GM23338 (cell line): ENCODE data around the gene GRM6. TPM values are rescaled to one million over a fixed set of nuclear protein-coding genes. Genes with fewer than 3 reads are reported as not detected.

Source experiments
- ATAC-seq: fragments of 200-7000 bp; cut with Tn5 transposase; 3 replicates; pipeline ENCODE4 v1.9.1; 2020
- DNase-seq: peaks from one replicate; pipeline ENCODE4 v3.0.0-alpha.2; 2015; ENCODE audit warnings: low spot score
- H2AFZ ChIP-seq: fragments of 200-600 bp; sonication (generic); 2 replicates; pipeline ENCODE4 v1.8.0; 2016; ENCODE audit warnings: antibody characterized with exemption, mild to moderate bottlenecking, moderate library complexity
- H3F3A ChIP-seq: fragments of 200-600 bp; sonication (generic); replicated peaks from 2 replicates; pipeline ENCODE4 v1.8.0; 2017; ENCODE audit warnings: antibody characterized with exemption, mixed run types, low read depth
- H3K27ac ChIP-seq: fragments of 200-600 bp; sonication (generic); 2 replicates; pipeline ENCODE4 v1.6.1; 2016; ENCODE audit warnings: low read depth
- H3K27me3 ChIP-seq: fragments of 200-600 bp; sonication (generic); 2 replicates; pipeline ENCODE4 v1.8.0; 2016; ENCODE audit warnings: mild to moderate bottlenecking, mixed run types, moderate library complexity; ENCODE audit not compliant: insufficient read depth
- H3K36me3 ChIP-seq: fragments of 200-600 bp; sonication (generic); 2 replicates; pipeline ENCODE4 v1.8.0; 2016; ENCODE audit warnings: mild to moderate bottlenecking; ENCODE audit not compliant: insufficient read depth
- H3K4me1 ChIP-seq: fragments of 200-600 bp; sonication (generic); 2 replicates; pipeline ENCODE4 v1.8.0; 2016; ENCODE audit warnings: mild to moderate bottlenecking, moderate library complexity; ENCODE audit not compliant: insufficient read depth
- H3K4me2 ChIP-seq: fragments of 200-600 bp; sonication (generic); 2 replicates; pipeline ENCODE4 v1.7.1; 2017; ENCODE audit warnings: mixed run types
- H3K4me3 ChIP-seq: fragments of 200-600 bp; sonication (generic); 2 replicates; pipeline ENCODE4 v1.6.1; 2016; ENCODE audit warnings: mixed run types
- H3K79me2 ChIP-seq: fragments of 200-600 bp; sonication (generic); replicated peaks from 2 replicates; pipeline ENCODE4 v1.8.0; 2017; ENCODE audit warnings: mild to moderate bottlenecking; ENCODE audit not compliant: insufficient read depth
- H3K9me2 ChIP-seq: fragments of 200-600 bp; sonication (generic); 2 replicates; pipeline ENCODE4 v1.8.0; 2017; ENCODE audit not compliant: insufficient read depth
- H4K20me1 ChIP-seq: fragments of 200-600 bp; sonication (generic); replicated peaks from 2 replicates; pipeline ENCODE4 v1.8.0; 2017; ENCODE audit warnings: mild to moderate bottlenecking; ENCODE audit not compliant: insufficient read depth
- H3K27ac Mint-ChIP-seq: 2 replicates; pipeline ENCODE4 v1.8.0; 2020; ENCODE audit warnings: inconsistent platforms, mild to moderate bottlenecking, moderate library complexity, mixed read lengths
- H3K27me3 Mint-ChIP-seq: 3 replicates; pipeline ENCODE4 v1.8.0; 2022; ENCODE audit warnings: low read depth, mild to moderate bottlenecking, moderate library complexity, mixed read lengths, inconsistent platforms; ENCODE audit not compliant: insufficient read depth, poor library complexity
- H3K36me3 Mint-ChIP-seq: 3 replicates; pipeline ENCODE4 v1.8.0; 2021; ENCODE audit warnings: low read depth, mild to moderate bottlenecking, inconsistent platforms, moderate library complexity, mixed read lengths
- H3K4me1 Mint-ChIP-seq: 3 replicates; pipeline ENCODE4 v1.8.0; 2020; ENCODE audit warnings: mild to moderate bottlenecking, inconsistent platforms, mixed read lengths
- H3K4me3 Mint-ChIP-seq: 3 replicates; pipeline ENCODE4 v1.8.0; 2021; ENCODE audit warnings: moderate library complexity, mild to moderate bottlenecking, inconsistent platforms, mixed read lengths
- H3K9me3 Mint-ChIP-seq: 3 replicates; pipeline ENCODE4 v1.8.0; 2020; ENCODE audit warnings: moderate library complexity, mild to moderate bottlenecking, inconsistent platforms, mixed read lengths
- CREB1 ChIP-seq: fragments of 250-450 bp; sonication (Bioruptor Pico); IDR thresholded peaks from 2 replicates; pipeline ENCODE4 v1.5.0; 2020; ENCODE audit warnings: low read depth, mild to moderate bottlenecking, moderate library complexity
- CTCF ChIP-seq, 2 experiments: fragments of 200-600 bp in 1 of 2; sonication (generic) in 1 of 2; conservative IDR thresholded peaks; 2 replicates each; pipeline versions ENCODE4 v1.5.1 to v1.6.1; 2016 to 2017; ENCODE audit warnings: antibody characterized with exemption in 2 of 2, low read depth in 2 of 2, mild to moderate bottlenecking in 2 of 2, moderate library complexity in 1 of 2
- ETS1 ChIP-seq: IDR thresholded peaks from 2 replicates; pipeline ENCODE4 v1.6.1; 2016; ENCODE audit warnings: antibody characterized with exemption
- EZH2 ChIP-seq: fragments of 200-600 bp; sonication (generic); IDR thresholded peaks from one replicate; pipeline ENCODE4 v1.8.0; 2017; ENCODE audit warnings: antibody characterized with exemption, mild to moderate bottlenecking, low read depth; ENCODE audit not compliant: unreplicated experiment
- EZH2phosphoT487 ChIP-seq: fragments of 200-600 bp; sonication (generic); IDR thresholded peaks from one replicate; pipeline ENCODE4 v1.8.1; 2018; ENCODE audit warnings: antibody characterized with exemption; ENCODE audit not compliant: unreplicated experiment
- JUNB ChIP-seq: IDR thresholded peaks from one replicate; pipeline ENCODE4 v1.6.1; 2016; ENCODE audit warnings: antibody characterized with exemption; ENCODE audit not compliant: unreplicated experiment
- NANOG ChIP-seq: IDR thresholded peaks from 2 replicates; pipeline ENCODE4 v1.6.1; 2016; ENCODE audit warnings: antibody characterized with exemption, borderline replicate concordance
- REST ChIP-seq: IDR thresholded peaks from one replicate; pipeline ENCODE4 v1.6.1; 2018; ENCODE audit warnings: antibody characterized with exemption; ENCODE audit not compliant: unreplicated experiment
- STAT1 ChIP-seq: IDR thresholded peaks from one replicate; pipeline ENCODE4 v1.6.1; 2016; ENCODE audit warnings: antibody characterized with exemption; ENCODE audit not compliant: unreplicated experiment
- ZNF114 ChIP-seq: fragments of 250-450 bp; sonication (Bioruptor Pico); IDR thresholded peaks from 2 replicates; pipeline ENCODE4 v1.5.0; 2020; ENCODE audit warnings: mild to moderate bottlenecking, moderate library complexity
- ZNF331 ChIP-seq: fragments of 250-450 bp; sonication (Bioruptor Pico); IDR thresholded peaks from 2 replicates; pipeline ENCODE4 v1.5.0; 2020; ENCODE audit warnings: low read depth, mild to moderate bottlenecking, moderate library complexity
- ZNF462 ChIP-seq: fragments of 250-450 bp; sonication (Bioruptor Pico); IDR thresholded peaks from 2 replicates; pipeline ENCODE4 v1.5.0; 2020; ENCODE audit warnings: mild to moderate bottlenecking, moderate library complexity
- polyA plus RNA-seq: library from polyadenylated mRNA; unstranded; fragments of >200 nt; fragmentation: Nextera tagmentation; extraction: Ambion mirVana; gene quantifications from 2 replicates; pipeline ENCODE4 v1.2.1, GENCODE V29; 2016
- total RNA-seq: library from RNA; depleted of rRNA; stranded (reverse); fragments of >200 nt; shearing (Covaris generic); gene quantifications from 2 replicates; pipeline ENCODE4 v1.2.3, GENCODE V29; 2014

Gene GRM6
- total and polyA plus RNA-seq, 2 experiments from 2014 or later, result 0.19 TPM; not detected in 1

GRCh38 chr5:178965465-178966055 lies 29.6 kb downstream of the GRM6 start:
- peaks cover 62% of the 10 kb centered on the region for H3K36me3 Mint-ChIP-seq
- no peak overlapping the region for H2AFZ ChIP-seq
- H3K9me3 Mint-ChIP-seq, result peaks cover 97% of the 10 kb centered on the region
- peak; percentile 1 for DNase-seq
- H3K79me2 ChIP-seq, result no peaks in the 10 kb centered on the region
- H3K27ac ChIP-seq, result no peak overlapping the region
- no peaks in the 10 kb centered on the region for H3K4me1 ChIP-seq
- ATAC-seq, result no peak
- H3K36me3 ChIP-seq, result peaks cover 52% of the 10 kb centered on the region
- no peaks in the 10 kb centered on the region for H3K9me2 ChIP-seq
- H3K4me3 Mint-ChIP-seq, result no peak overlapping the region
- no peak overlapping the region for H3K27ac Mint-ChIP-seq
- no peaks in the 10 kb centered on the region for H3F3A ChIP-seq
- H3K4me1 Mint-ChIP-seq, result no peaks in the 10 kb centered on the region
- H3K27me3 Mint-ChIP-seq, result peaks cover 2% of the 10 kb centered on the region
- H4K20me1 ChIP-seq, result no peaks in the 10 kb centered on the region
- H3K4me2 ChIP-seq, result no peak overlapping the region
- peak overlapping the region; percentile 13; the same call in 1 of the 2 replicates for H3K4me3 ChIP-seq
- H3K27me3 ChIP-seq, result no peaks in the 10 kb centered on the region
- TF ChIP-seq EZH2phosphoT487 (no peak), REST (no peak), ZNF462 (CRISPR knock-in tag) (no peak), ZNF114 (CRISPR knock-in tag) (no peak), CREB1 (CRISPR knock-in tag) (no peak), ETS1 (no peak), JUNB (no peak), STAT1 (no peak), NANOG (no peak), EZH2 (no peak), CTCF (conservative IDR thresholded peaks at IDR 0.05; ENCODE audit: low read depth in 2 of 2) (no peak), ZNF331 (CRISPR knock-in tag) (no peak)
